ENCODE data around the gene SERPINA6. TPM values are rescaled to one million over a fixed set of nuclear protein-coding genes. Genes with fewer than 3 reads are reported as not detected.
"Not testable (repeated sequence)": the region's sequence is repeated elsewhere in the genome, so short reads cannot be mapped to it uniquely, and the experiment has no call there.

The SERPINA6 gene
- total RNA-seq, 2 experiments from 2014 or later: not detected

DNA sequence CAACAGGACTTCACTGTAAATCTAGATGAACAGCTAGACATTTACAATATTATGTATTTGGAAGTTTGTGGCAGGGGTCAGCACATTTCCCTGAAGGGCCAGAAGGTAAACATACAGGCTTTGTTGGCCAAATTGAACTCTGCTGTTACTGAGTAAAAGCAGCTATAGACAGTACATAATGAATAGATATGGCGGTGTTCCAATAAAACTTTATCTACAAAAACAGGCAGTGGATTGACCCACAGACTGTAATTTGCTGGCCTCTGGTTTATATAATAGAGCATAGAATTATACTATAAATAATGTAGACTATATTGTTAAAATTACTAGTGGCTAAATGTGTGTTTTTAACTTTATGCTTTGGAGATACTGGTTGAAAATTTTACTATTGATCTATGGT is 55.8 kb downstream of the SERPINA6 start:
- POLR2A ChIA-PET: no interaction called here
- CTCF ChIA-PET: no interaction called here

GRCh38 chr14:94264195-94264594 is 58.9 kb downstream of the SERPINA6 start:
- POLR2A ChIA-PET, CTCF ChIA-PET: not testable (repeated sequence)

Other genes starting within 250 kb of the SERPINA6 start
- gene DDX24, start 242.1 kb downstream of the SERPINA6 start, total RNA-seq: 100 to 1,000 TPM; 273 to 292 TPM
- gene IFI27L1, start 242.0 kb downstream of the SERPINA6 start, total RNA-seq: 10 to 100 TPM; 19.3 to 21.9 TPM
- 1 to 10 TPM; 1.1 to 1.3 TPM for gene IFI27, start 212.6 kb downstream of the SERPINA6 start, total RNA-seq
- 10 to 100 TPM; 53.1 to 62.2 TPM for gene IFI27L2, start 193.7 kb downstream of the SERPINA6 start, total RNA-seq
- gene PPP4R4, start 149.0 kb downstream of the SERPINA6 start, total RNA-seq: 1 to 10 TPM; 1.4 to 1.8 TPM
- not detected for gene SERPINA10, start 30.1 kb downstream of the SERPINA6 start, total RNA-seq
- gene SERPINA2, start 43.4 kb upstream of the SERPINA6 start, total RNA-seq: not detected
- under 1 TPM; 0.27 to 0.55 TPM for gene SERPINA1, start 65.3 kb upstream of the SERPINA6 start, total RNA-seq
- not detected for gene SERPINA11, start 129.5 kb upstream of the SERPINA6 start, total RNA-seq
- not detected for gene SERPINA9, start 152.9 kb upstream of the SERPINA6 start, total RNA-seq
- not detected for gene SERPINA12, start 186.1 kb upstream of the SERPINA6 start, total RNA-seq
- gene SERPINA4, start 238.1 kb upstream of the SERPINA6 start, total RNA-seq: not detected

Data from activated CD8-positive, alpha-beta memory T cell treated with anti-CD3 and anti-CD28 coated beads for 36 hours (primary cell).